Body of pancreas (tissue), 4 donors: ENCODE results near the gene CPSF3.

Experiments used
- CTCF ChIP-seq, 7 experiments: fragments of 450-650 bp in 4 of 7; fragments of 200-600 bp in 3 of 7; sonication (generic) in 3 of 7; IDR thresholded peaks; one replicate each; pipeline ENCODE4 v1.5.1; 2016 to 2019; ENCODE audit warnings: antibody characterized with exemption in 7 of 7
- POLR2A ChIP-seq, 3 donors: fragments of 450-650 bp; IDR thresholded peaks; one replicate each; pipeline ENCODE4 v1.6.1; 2016; ENCODE audit warnings: antibody characterized with exemption in 3 of 3, mild to moderate bottlenecking in 2 of 3

- TF ChIP-seq CTCF (IDR thresholded peaks at IDR 0.05) (peak in 6 of 7 experiments; percentile 11 to 52 (median 44)), POLR2A (IDR thresholded peaks at IDR 0.05) (no peak)
These were observed 50.0 kb downstream of the CPSF3 start for GRCh38 chr2:9473308-9473984.
